ENCODE measurements around the gene DSG1.

DSG1 gene

DNA sequence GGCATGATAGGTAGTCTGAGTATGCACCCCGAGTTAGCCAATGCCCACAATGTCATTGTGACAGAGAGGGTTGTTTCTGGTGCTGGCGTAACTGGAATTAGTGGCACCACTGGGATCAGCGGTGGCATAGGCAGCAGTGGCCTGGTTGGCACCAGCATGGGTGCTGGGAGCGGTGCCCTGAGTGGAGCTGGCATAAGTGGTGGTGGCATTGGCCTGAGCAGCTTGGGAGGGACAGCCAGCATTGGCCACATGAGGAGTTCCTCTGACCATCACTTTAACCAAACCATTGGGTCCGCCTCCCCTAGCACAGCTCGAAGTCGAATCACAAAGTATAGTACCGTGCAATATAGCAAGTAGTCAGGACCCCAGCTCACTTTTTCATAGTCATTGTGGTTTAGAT is 37.0 kb downstream of the DSG1 start:
- Histone ChIP-seq H2BK120ac (ENCODE audit: low read depth, low read length) (no peak overlapping the region), H3K79me2 (ENCODE audit: control insufficient read depth, insufficient read depth, low read length) (no peaks in the 10 kb centered on the region), H3K4me3 (ENCODE audit: low read length) (no peak overlapping the region), H3K4me2 (ENCODE audit: low read length) (no peak overlapping the region), H3K27me3 (ENCODE audit: insufficient read depth, low read length, poor library complexity) (no peaks in the 10 kb centered on the region), H3K56ac (ENCODE audit: low read length) (no peak overlapping the region), H4K8ac (ENCODE audit: low read depth, low read length) (no peak overlapping the region), H3K4ac (ENCODE audit: low read depth, low read length) (no peak overlapping the region), H2AK5ac (ENCODE audit: low read length) (no peak overlapping the region), H4K5ac (ENCODE audit: low read length) (no peak overlapping the region), H2BK5ac (ENCODE audit: low read length) (no peak overlapping the region), H3K27ac (ENCODE audit: low read depth, low read length) (no peak overlapping the region), H3K23ac (ENCODE audit: low read length) (no peak overlapping the region), H3K4me1 (ENCODE audit: control insufficient read depth, low read depth, low read length) (no peaks in the 10 kb centered on the region), H3K18ac (ENCODE audit: low read length) (no peak overlapping the region), H2BK15ac (replicated peaks; ENCODE audit: low read depth) (no peak overlapping the region), H3K79me1 (ENCODE audit: low read length) (no peaks in the 10 kb centered on the region), H3K36me3 (ENCODE audit: control insufficient read depth, insufficient read depth, low read length) (no peaks in the 10 kb centered on the region), H3K9ac (ENCODE audit: low read length) (no peak overlapping the region)
- WGBS (ENCODE audit: extremely low coverage, insufficient coverage, low lambda C conversion rate) = no CpG with 5 or more reads among the region's 8 CpGs
- no peak for DNase-seq

DNA sequence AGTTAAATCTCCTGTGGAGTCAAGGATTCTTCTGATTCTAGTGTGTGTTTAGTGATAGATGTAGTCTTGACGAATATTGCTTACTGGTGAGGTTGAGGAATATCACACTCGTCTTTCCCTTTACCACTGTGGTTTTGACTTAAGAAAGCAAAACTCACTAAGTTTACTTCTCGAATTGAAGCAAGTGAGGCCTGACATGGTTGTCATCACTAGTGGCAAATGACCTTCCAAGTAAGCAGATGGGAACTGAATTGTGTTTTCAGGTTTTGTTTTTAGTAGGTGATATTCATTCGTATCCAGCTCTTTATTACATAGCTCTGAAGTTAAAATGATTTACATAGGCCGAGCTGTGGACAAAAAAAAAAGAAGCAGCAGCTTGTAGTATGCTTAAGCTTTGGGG is 38.1 kb downstream of the DSG1 start:
- H3K4me3 ChIP-seq (ENCODE audit: low read length) = no peak overlapping the region
- H2BK5ac ChIP-seq (ENCODE audit: low read length) = no peak overlapping the region
- no peaks in the 10 kb centered on the region for H3K4me1 ChIP-seq (ENCODE audit: control insufficient read depth, low read depth, low read length)
- H3K79me1 ChIP-seq (ENCODE audit: low read length) = no peaks in the 10 kb centered on the region
- no peak overlapping the region for H2BK120ac ChIP-seq (ENCODE audit: low read depth, low read length)
- no peak overlapping the region for H3K27ac ChIP-seq (ENCODE audit: low read depth, low read length)
- H3K27me3 ChIP-seq (ENCODE audit: insufficient read depth, low read length, poor library complexity) = no peaks in the 10 kb centered on the region
- H3K4ac ChIP-seq (ENCODE audit: low read depth, low read length) = no peak overlapping the region
- no peak overlapping the region for H3K23ac ChIP-seq (ENCODE audit: low read length)
- no peak overlapping the region for H3K4me2 ChIP-seq (ENCODE audit: low read length)
- H3K9ac ChIP-seq (ENCODE audit: low read length) = no peak overlapping the region
- H4K5ac ChIP-seq (ENCODE audit: low read length) = no peak overlapping the region
- no CpG with 5 or more reads among the region's 5 CpGs for WGBS (ENCODE audit: extremely low coverage, insufficient coverage, low lambda C conversion rate)
- no peak overlapping the region for H3K18ac ChIP-seq (ENCODE audit: low read length)
- H3K36me3 ChIP-seq (ENCODE audit: control insufficient read depth, insufficient read depth, low read length) = no peaks in the 10 kb centered on the region
- H3K56ac ChIP-seq (ENCODE audit: low read length) = no peak overlapping the region
- H2BK15ac ChIP-seq (replicated peaks; ENCODE audit: low read depth) = no peak overlapping the region
- no peak overlapping the region for H2AK5ac ChIP-seq (ENCODE audit: low read length)
- no peak overlapping the region for H4K8ac ChIP-seq (ENCODE audit: low read depth, low read length)
- H3K79me2 ChIP-seq (ENCODE audit: control insufficient read depth, insufficient read depth, low read length) = no peaks in the 10 kb centered on the region
- no peak for DNase-seq

- H3K27ac ChIP-seq (ENCODE audit: low read depth, low read length) = no peak overlapping the region
- H3K4me2 ChIP-seq (ENCODE audit: low read length) = no peak overlapping the region
- H2BK15ac ChIP-seq (replicated peaks; ENCODE audit: low read depth) = no peak overlapping the region
- no peaks in the 10 kb centered on the region for H3K79me2 ChIP-seq (ENCODE audit: control insufficient read depth, insufficient read depth, low read length)
- no peak overlapping the region for H4K5ac ChIP-seq (ENCODE audit: low read length)
- no peaks in the 10 kb centered on the region for H3K27me3 ChIP-seq (ENCODE audit: insufficient read depth, low read length, poor library complexity)
- H3K4me1 ChIP-seq (ENCODE audit: control insufficient read depth, low read depth, low read length) = no peaks in the 10 kb centered on the region
- no peak overlapping the region for H2BK5ac ChIP-seq (ENCODE audit: low read length)
- no CpG with 5 or more reads among the region's 4 CpGs for WGBS (ENCODE audit: extremely low coverage, insufficient coverage, low lambda C conversion rate)
- H3K23ac ChIP-seq (ENCODE audit: low read length) = no peak overlapping the region
- no peak overlapping the region for H2BK120ac ChIP-seq (ENCODE audit: low read depth, low read length)
- H3K36me3 ChIP-seq (ENCODE audit: control insufficient read depth, insufficient read depth, low read length) = no peaks in the 10 kb centered on the region
- no peak overlapping the region for H4K8ac ChIP-seq (ENCODE audit: low read depth, low read length)
- H3K4me3 ChIP-seq (ENCODE audit: low read length) = no peak overlapping the region
- H3K79me1 ChIP-seq (ENCODE audit: low read length) = no peaks in the 10 kb centered on the region
- no peak overlapping the region for H3K9ac ChIP-seq (ENCODE audit: low read length)
- H3K18ac ChIP-seq (ENCODE audit: low read length) = no peak overlapping the region
- H3K4ac ChIP-seq (ENCODE audit: low read depth, low read length) = no peak overlapping the region
- no peak for DNase-seq
- no peak overlapping the region for H3K56ac ChIP-seq (ENCODE audit: low read length)
- H2AK5ac ChIP-seq (ENCODE audit: low read length) = no peak overlapping the region
These were observed 46.2 kb downstream of the DSG1 start for GRCh38 chr18:31364190-31364589.

DNA sequence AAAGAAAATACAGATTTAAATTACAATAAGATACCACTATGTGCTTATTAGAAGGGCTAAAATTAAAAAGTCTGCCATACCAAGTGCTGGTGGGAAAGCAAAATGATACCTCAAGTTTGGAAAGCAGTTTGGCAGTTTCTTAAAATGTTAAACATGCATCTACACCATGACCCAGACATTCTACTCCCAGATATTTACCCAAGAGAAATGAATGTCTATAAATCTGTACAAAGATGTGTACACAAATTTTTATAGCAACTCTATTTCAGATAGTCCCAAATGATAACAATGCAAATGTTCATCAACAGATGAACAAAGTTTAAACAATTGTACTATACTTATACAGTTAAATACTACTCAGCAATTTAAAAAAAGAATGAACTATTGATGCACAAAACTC is 51.5 kb downstream of the DSG1 start:
- no peak overlapping the region for H3K4me2 ChIP-seq (ENCODE audit: low read length)
- no peak overlapping the region for H4K5ac ChIP-seq (ENCODE audit: low read length)

DNA sequence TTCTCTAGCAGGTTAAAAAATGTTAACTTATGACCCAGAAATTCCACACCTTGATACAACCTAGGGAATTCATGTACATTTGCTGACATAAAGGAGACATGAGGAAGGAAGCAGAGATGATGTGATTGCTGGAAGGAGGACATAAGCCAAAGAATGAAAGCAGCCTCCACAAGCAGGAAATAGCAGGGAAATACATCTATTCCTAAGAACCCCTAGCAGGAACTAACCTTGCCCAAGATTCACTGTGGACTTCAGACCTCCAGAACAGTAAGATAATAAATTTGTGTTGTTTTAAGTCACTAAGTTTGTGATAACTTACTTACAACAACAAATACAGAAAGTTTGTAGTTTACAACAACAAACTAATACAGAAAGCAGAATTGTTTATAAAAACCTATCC is 54.0 kb downstream of the DSG1 start:
- H2BK15ac ChIP-seq (replicated peaks; ENCODE audit: low read depth) = no peak overlapping the region
- no peak overlapping the region for H3K4me2 ChIP-seq (ENCODE audit: low read length)
- H3K4ac ChIP-seq (ENCODE audit: low read depth, low read length) = no peak overlapping the region
- H3K79me1 ChIP-seq (ENCODE audit: low read length) = no peaks in the 10 kb centered on the region
- no peak overlapping the region for H2BK5ac ChIP-seq (ENCODE audit: low read length)
- no peak overlapping the region for H3K4me3 ChIP-seq (ENCODE audit: low read length)
- H3K4me1 ChIP-seq (ENCODE audit: control insufficient read depth, low read depth, low read length) = no peaks in the 10 kb centered on the region
- no peak overlapping the region for H4K5ac ChIP-seq (ENCODE audit: low read length)
- no peak overlapping the region for H2BK120ac ChIP-seq (ENCODE audit: low read depth, low read length)
- H3K36me3 ChIP-seq (ENCODE audit: control insufficient read depth, insufficient read depth, low read length) = no peaks in the 10 kb centered on the region
- H3K9ac ChIP-seq (ENCODE audit: low read length) = no peak overlapping the region
- DNase-seq = no peak
- no peaks in the 10 kb centered on the region for H3K27me3 ChIP-seq (ENCODE audit: insufficient read depth, low read length, poor library complexity)
- no peak overlapping the region for H3K27ac ChIP-seq (ENCODE audit: low read depth, low read length)
- H3K56ac ChIP-seq (ENCODE audit: low read length) = no peak overlapping the region
- H3K79me2 ChIP-seq (ENCODE audit: control insufficient read depth, insufficient read depth, low read length) = no peaks in the 10 kb centered on the region
- no peak overlapping the region for H4K8ac ChIP-seq (ENCODE audit: low read depth, low read length)
- no peak overlapping the region for H3K18ac ChIP-seq (ENCODE audit: low read length)
- H2AK5ac ChIP-seq (ENCODE audit: low read length) = no peak overlapping the region
- no peak overlapping the region for H3K23ac ChIP-seq (ENCODE audit: low read length)

More for the DNA sequence above, 51.5 kb downstream of the DSG1 start:
- Histone ChIP-seq H3K4ac (ENCODE audit: low read depth, low read length) (no peak overlapping the region), H2BK5ac (ENCODE audit: low read length) (no peak overlapping the region), H4K8ac (ENCODE audit: low read depth, low read length) (no peak overlapping the region), H3K18ac (ENCODE audit: low read length) (no peak overlapping the region), H3K79me2 (ENCODE audit: control insufficient read depth, insufficient read depth, low read length) (no peaks in the 10 kb centered on the region), H3K27me3 (ENCODE audit: insufficient read depth, low read length, poor library complexity) (no peaks in the 10 kb centered on the region), H3K4me1 (ENCODE audit: control insufficient read depth, low read depth, low read length) (no peaks in the 10 kb centered on the region), H2BK15ac (replicated peaks; ENCODE audit: low read depth) (no peak overlapping the region), H2AK5ac (ENCODE audit: low read length) (no peak overlapping the region), H3K9ac (ENCODE audit: low read length) (no peak overlapping the region), H3K23ac (ENCODE audit: low read length) (no peak overlapping the region), H3K4me3 (ENCODE audit: low read length) (no peak overlapping the region), H2BK120ac (ENCODE audit: low read depth, low read length) (no peak overlapping the region), H3K27ac (ENCODE audit: low read depth, low read length) (no peak overlapping the region), H3K79me1 (ENCODE audit: low read length) (no peaks in the 10 kb centered on the region), H3K56ac (ENCODE audit: low read length) (no peak overlapping the region), H3K36me3 (ENCODE audit: control insufficient read depth, insufficient read depth, low read length) (no peaks in the 10 kb centered on the region)
- DNase-seq = no peak

- Histone ChIP-seq H2BK5ac (ENCODE audit: low read length) (no peak overlapping the region), H4K8ac (ENCODE audit: low read depth, low read length) (no peak overlapping the region), H3K4me3 (ENCODE audit: low read length) (no peak overlapping the region), H4K5ac (ENCODE audit: low read length) (no peak overlapping the region), H2AK5ac (ENCODE audit: low read length) (no peak overlapping the region), H2BK15ac (replicated peaks; ENCODE audit: low read depth) (no peak overlapping the region), H3K18ac (ENCODE audit: low read length) (no peak overlapping the region), H3K79me1 (ENCODE audit: low read length) (no peaks in the 10 kb centered on the region), H3K79me2 (ENCODE audit: control insufficient read depth, insufficient read depth, low read length) (no peaks in the 10 kb centered on the region), H3K27me3 (ENCODE audit: insufficient read depth, low read length, poor library complexity) (no peaks in the 10 kb centered on the region), H3K4me2 (ENCODE audit: low read length) (no peak overlapping the region), H2BK120ac (ENCODE audit: low read depth, low read length) (no peak overlapping the region), H3K4ac (ENCODE audit: low read depth, low read length) (no peak overlapping the region), H3K9ac (ENCODE audit: low read length) (no peak overlapping the region), H3K56ac (ENCODE audit: low read length) (no peak overlapping the region), H3K36me3 (ENCODE audit: control insufficient read depth, insufficient read depth, low read length) (no peaks in the 10 kb centered on the region), H3K23ac (ENCODE audit: low read length) (no peak overlapping the region), H3K4me1 (ENCODE audit: control insufficient read depth, low read depth, low read length) (no peaks in the 10 kb centered on the region), H3K27ac (ENCODE audit: low read depth, low read length) (no peak overlapping the region)
- no peak for DNase-seq
- no CpG with 5 or more reads among the region's 4 CpGs for WGBS (ENCODE audit: extremely low coverage, insufficient coverage, low lambda C conversion rate)
These were observed 55.7 kb downstream of the DSG1 start for GRCh38 chr18:31373641-31374040.

Measured in mesendoderm (in vitro differentiated cells).